GM10266 (cell line): ENCODE data around the gene ZNF576.

Experiments used
- DNase-seq: peaks from one replicate; pipeline ENCODE4 v3.0.0; 2012; ENCODE audit errors: extremely low spot score
- TF ChIP-seq, protein P1 (sequence below): IDR thresholded peaks from 2 replicates; pipeline ENCODE4 v1.5.1; 2012; ENCODE audit warnings: mild to moderate bottlenecking, low read depth; ENCODE audit not compliant: control insufficient read depth, insufficient read depth; ENCODE audit errors: missing control alignments

The ZNF576 gene

DNA sequence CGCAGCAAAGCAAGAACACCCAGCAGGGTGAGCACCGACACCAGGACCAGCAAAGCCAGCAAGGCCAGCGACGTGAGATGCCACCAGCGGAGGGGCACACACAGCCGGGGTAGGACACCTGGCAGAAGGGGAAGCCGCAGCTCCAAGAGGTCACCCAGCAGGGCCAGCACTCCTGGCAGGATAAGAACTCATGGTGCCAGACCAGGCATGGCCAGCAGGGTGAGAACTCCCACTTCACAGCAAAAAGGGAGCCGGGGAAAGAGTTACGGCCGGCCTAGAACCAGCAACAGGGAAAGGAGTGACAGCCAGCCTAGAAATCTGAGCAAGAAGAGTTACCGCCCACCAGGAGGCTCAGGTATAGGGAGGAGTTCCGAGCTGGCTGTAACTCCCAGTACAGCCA is 16.0 kb downstream of the ZNF576 start:
- TF ChIP-seq, protein P1, sequence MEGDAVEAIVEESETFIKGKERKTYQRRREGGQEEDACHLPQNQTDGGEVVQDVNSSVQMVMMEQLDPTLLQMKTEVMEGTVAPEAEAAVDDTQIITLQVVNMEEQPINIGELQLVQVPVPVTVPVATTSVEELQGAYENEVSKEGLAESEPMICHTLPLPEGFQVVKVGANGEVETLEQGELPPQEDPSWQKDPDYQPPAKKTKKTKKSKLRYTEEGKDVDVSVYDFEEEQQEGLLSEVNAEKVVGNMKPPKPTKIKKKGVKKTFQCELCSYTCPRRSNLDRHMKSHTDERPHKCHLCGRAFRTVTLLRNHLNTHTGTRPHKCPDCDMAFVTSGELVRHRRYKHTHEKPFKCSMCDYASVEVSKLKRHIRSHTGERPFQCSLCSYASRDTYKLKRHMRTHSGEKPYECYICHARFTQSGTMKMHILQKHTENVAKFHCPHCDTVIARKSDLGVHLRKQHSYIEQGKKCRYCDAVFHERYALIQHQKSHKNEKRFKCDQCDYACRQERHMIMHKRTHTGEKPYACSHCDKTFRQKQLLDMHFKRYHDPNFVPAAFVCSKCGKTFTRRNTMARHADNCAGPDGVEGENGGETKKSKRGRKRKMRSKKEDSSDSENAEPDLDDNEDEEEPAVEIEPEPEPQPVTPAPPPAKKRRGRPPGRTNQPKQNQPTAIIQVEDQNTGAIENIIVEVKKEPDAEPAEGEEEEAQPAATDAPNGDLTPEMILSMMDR, result no peak
- no peak for DNase-seq

DNA sequence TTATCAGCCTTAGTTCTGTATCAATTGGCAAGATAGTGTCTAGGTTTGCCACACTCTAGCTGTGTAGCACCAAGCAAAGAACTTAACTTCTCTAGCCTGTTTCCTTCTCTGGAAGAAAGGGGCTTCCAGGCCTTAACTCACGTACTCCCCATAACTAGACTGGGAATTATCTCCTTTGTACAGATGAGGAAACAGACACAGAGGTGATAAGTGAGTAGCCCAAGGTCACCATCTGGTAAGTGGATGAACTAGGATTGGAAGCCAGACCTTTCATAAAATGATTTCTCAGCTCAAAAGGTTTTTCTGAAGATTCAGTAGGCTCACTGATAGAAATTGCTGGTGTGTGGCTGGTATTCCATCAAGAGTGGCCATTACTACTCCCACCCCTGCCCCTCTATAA is 19.9 kb downstream of the ZNF576 start:
- TF ChIP-seq, protein P1, result no peak
- DNase-seq, result no peak

DNA sequence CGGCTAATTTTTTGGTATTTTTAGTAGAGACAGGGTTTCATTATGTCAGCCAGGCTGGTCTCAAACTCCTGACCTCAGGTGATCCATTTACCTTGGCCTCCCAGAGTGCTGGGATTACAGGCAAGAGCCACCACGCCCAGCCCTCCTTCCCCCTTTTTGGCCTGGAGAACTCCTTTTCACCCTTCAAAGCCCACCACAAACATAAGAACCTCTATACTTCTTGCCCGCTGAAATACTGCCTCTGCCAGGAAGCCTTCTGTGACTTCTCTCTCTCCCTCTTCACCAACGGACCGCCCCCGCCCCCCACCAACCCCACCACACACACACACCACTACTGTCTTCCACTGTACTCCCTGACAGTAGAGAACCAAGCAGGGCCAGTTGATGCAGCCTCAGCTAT is 20.6 kb downstream of the ZNF576 start:
- no peak for DNase-seq
- TF ChIP-seq, protein P1, result no peak

DNA sequence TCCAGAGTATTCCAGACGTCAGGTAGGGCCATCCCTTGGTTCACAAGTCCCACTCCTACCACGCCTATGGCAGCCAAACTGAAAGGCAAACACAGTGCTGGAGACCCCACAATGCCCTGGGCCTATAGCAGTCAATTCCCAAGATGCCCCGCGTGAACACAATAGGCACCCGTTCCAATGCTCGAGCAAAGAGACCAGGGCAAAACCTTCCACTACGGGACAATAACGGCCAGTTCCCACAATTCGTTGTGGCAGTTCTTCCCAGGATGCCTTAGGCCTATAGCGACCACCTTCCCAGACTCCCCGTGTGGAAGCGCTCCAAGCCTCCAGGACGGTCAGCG is 22.5 kb downstream of the ZNF576 start:
- TF ChIP-seq, protein P1, result no peak

DNA sequence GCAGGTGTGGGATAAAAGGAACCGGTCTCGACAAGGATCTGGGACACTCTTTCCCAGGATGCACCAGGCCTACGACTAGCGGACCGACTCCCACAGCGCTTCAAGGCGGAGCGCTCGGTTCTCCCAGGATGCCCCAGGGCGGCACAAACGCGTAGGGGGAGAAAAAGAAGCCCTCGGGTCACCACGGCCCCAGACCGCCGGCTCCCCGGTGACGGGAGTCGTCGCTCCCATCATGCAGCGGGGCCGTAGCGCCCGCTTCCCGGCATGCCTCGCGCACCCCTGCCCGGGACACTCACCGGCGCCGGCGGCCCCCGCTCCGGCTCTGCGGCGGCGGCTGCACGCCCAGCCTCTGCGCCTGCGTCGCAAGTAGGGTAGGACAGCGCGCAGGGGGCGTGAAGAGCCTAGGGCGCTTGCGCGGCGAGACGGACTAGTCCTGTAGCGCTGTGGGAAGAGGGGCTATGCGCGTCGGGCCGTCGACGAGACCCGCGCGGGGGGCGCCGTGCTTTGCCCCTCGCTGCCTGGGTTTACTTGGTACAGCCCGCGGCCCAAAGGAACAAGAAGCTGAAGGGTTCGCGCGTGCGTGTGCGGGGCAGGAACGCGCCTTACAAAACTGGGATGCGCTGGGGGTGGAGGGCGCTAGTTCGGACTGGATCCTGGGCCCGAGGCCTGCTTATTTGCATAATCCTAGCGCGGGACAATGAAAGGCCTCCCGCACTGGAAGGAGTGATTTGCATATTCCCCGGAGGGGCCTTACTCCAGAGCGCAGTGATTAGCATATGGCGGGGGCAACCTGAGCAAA is 23.1 kb downstream of the ZNF576 start, which contains the start of gene ZNF428:
ZNF428 (minus strand) TSS at position 368 of the 799 bp plus-strand sequence. CDS start 5,325 bp downstream, outside the sequence.
- TF ChIP-seq, protein P1, result no peak
- DNase-seq, result peak; percentile 95

More for the DNA sequence above, 22.5 kb downstream of the ZNF576 start:
- DNase-seq, result peak; percentile 79

DNA sequence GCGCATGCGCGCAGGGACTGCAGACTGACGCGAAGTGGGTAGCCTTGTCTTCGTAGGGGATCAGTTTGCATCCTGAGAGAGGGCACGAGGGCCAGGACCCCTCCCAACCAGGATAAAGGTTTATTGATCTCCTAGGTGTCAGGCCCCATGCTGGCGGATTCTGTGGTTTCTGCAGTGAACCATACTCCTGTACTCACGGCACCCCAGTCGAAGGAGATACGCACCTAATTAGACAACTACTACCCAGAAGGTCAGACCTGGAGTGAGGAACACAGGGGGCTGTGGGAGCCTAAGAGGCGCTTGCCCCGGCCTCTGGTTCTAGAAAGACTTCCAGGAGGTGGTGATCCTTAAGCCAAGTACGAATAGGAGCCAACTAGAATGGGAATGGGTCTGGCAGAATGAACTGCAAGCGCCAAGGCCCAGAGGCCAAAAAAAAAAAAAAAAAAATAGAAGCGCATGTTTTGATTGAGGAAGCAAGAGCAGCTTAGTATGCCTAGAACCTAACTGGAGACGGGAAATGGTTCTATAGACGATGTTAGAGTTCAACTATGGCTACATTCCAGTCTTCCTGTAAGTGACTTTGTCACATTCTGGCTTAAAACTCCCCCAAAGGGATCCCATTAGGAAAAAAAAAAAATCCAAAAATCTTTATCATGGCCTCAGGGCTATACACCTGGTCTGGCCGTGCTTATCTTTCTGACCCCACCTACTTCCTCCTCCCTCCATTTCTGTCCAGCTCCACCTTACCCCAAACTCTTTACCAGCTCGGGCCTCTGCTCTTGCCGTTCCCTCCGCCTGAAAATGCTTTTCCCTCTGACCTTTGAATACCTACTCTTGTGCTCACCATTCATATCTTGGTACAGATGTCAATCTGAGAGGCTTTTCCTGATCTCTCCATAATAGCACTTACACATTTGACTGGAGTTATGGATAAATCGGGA is 23.9 kb downstream of the ZNF576 start:
- no peak for DNase-seq
- TF ChIP-seq, protein P1, result no peak
